Breast epithelium (tissue), 3 donors: ENCODE results near the gene EFHD2.

ENCODE experiments used
- POLR2AphosphoS5 ChIP-seq, 3 donors: sonication (generic); formaldehyde crosslinking; IDR thresholded peaks; one replicate each; pipeline ENCODE4 v1.6.1; 2017; ENCODE audit warnings: antibody characterized with exemption in 3 of 3
- TF ChIP-seq, protein P1 (sequence below), 3 donors: fragments of 450-650 bp; IDR thresholded peaks; one replicate each; pipeline ENCODE4 v1.5.1; 2016 to 2017; ENCODE audit warnings: antibody characterized with exemption in 3 of 3, mild to moderate bottlenecking in 3 of 3, moderate library complexity in 3 of 3

GRCh38 chr1:15412843-15413242 is 3.2 kb downstream of the EFHD2 start:
- TF ChIP-seq, protein P1, sequence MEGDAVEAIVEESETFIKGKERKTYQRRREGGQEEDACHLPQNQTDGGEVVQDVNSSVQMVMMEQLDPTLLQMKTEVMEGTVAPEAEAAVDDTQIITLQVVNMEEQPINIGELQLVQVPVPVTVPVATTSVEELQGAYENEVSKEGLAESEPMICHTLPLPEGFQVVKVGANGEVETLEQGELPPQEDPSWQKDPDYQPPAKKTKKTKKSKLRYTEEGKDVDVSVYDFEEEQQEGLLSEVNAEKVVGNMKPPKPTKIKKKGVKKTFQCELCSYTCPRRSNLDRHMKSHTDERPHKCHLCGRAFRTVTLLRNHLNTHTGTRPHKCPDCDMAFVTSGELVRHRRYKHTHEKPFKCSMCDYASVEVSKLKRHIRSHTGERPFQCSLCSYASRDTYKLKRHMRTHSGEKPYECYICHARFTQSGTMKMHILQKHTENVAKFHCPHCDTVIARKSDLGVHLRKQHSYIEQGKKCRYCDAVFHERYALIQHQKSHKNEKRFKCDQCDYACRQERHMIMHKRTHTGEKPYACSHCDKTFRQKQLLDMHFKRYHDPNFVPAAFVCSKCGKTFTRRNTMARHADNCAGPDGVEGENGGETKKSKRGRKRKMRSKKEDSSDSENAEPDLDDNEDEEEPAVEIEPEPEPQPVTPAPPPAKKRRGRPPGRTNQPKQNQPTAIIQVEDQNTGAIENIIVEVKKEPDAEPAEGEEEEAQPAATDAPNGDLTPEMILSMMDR (IDR thresholded peaks at IDR 0.05): no peak
- TF ChIP-seq POLR2AphosphoS5 (IDR thresholded peaks at IDR 0.05): no peak
